ENCODE results near the gene BBX.
A peak's percentile ranks its signal among the peaks of the same experiment; 100 is the strongest.

The BBX gene

DNA sequence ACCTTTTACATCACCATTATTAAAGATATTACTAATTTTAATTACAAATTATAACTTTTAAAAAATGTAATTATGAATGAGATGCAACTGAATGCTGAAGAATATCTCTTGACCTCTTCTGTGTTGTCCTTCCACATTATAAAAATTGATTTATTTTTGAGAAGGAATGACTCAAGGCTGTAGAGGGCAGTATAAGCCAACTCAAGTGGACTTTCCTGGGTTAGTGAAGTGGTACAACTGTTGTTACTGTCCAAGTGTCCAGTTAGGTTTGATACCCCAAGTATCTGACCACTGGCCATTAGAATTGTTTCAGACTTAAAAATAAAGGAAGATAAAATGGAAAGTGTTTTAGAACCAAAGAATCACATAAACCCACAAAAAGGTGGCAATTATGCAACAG is 51.9 kb downstream of the BBX start:
- Histone ChIP-seq H3K9me3 (ENCODE audit: insufficient read depth, low read length, severe bottlenecking) (no peaks in the 10 kb centered on the region), H3K27ac (ENCODE audit: low read length) (no peak overlapping the region), H3K36me3 (ENCODE audit: insufficient read depth, low read length) (no peaks in the 10 kb centered on the region), H4K20me1 (ENCODE audit: insufficient read depth, low read length) (peaks cover 9% of the 10 kb centered on the region), H3K9ac (ENCODE audit: low read depth, low read length) (no peak overlapping the region), H3K27me3 (ENCODE audit: insufficient read depth, low read length, poor library complexity) (no peaks in the 10 kb centered on the region), H3K4me3 (ENCODE audit: low read depth in 1 of 2, low read length in 2 of 2) (no peak overlapping the region), H3K4me1 (ENCODE audit: insufficient read depth, low read length) (no peaks in the 10 kb centered on the region; the same call in 1 of the 2 replicates), H3K4me2 (ENCODE audit: insufficient read depth, low read length) (no peak overlapping the region), H2AFZ (ENCODE audit: low read depth, low read length) (no peak overlapping the region), H3K79me2 (ENCODE audit: insufficient read depth, low read length) (peaks cover 22% of the 10 kb centered on the region; the same call in 1 of the 2 replicates)
- ATAC-seq (ENCODE audit: insufficient read depth, low read depth) (0 out of 3 replicates have a peak, but pooled peaks have one; percentile 47), DNase-seq (no peak)
- TF ChIP-seq EZH2 (IDR thresholded peaks at IDR 0.05; ENCODE audit: borderline replicate concordance, low read depth, low read length, severe bottlenecking), result no peak
- TF ChIP-seq, protein P1, sequence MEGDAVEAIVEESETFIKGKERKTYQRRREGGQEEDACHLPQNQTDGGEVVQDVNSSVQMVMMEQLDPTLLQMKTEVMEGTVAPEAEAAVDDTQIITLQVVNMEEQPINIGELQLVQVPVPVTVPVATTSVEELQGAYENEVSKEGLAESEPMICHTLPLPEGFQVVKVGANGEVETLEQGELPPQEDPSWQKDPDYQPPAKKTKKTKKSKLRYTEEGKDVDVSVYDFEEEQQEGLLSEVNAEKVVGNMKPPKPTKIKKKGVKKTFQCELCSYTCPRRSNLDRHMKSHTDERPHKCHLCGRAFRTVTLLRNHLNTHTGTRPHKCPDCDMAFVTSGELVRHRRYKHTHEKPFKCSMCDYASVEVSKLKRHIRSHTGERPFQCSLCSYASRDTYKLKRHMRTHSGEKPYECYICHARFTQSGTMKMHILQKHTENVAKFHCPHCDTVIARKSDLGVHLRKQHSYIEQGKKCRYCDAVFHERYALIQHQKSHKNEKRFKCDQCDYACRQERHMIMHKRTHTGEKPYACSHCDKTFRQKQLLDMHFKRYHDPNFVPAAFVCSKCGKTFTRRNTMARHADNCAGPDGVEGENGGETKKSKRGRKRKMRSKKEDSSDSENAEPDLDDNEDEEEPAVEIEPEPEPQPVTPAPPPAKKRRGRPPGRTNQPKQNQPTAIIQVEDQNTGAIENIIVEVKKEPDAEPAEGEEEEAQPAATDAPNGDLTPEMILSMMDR (IDR thresholded peaks at IDR 0.05; ENCODE audit: borderline replicate concordance, extremely low read depth, low read length, poor library complexity, severe bottlenecking), result peak; percentile 50

DNA sequence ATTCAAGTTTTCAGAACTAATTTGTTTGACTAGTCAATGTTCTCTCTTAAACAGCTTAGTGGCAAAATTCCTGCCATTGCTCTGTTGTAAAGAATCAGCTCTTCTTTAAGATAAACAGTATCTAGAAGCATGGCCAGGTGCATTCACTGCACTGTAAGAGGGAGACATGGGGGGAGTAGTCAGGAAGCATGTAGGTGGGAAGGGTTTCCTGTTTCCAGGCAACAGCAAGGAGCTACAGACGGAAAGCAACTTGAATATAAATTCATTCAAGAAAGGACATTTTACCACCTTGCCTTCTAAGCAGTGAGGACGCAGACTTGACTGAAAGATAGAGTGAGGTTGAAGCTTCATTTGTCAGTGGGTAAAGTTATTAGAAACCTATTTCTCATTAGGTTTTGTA is 55.3 kb downstream of the BBX start:
- DNase-seq (no peak), ATAC-seq (ENCODE audit: insufficient read depth, low read depth) (peak; percentile 48; the same call in 1 of the 3 replicates)
- Histone ChIP-seq H3K9ac (ENCODE audit: low read depth, low read length) (no peak overlapping the region), H2AFZ (ENCODE audit: low read depth, low read length) (no peak overlapping the region), H3K79me2 (ENCODE audit: insufficient read depth, low read length) (peaks cover 18% of the 10 kb centered on the region; the same call in 1 of the 2 replicates), H4K20me1 (ENCODE audit: insufficient read depth, low read length) (no peaks in the 10 kb centered on the region; the same call in 1 of the 2 replicates), H3K27ac (ENCODE audit: low read length) (no peak overlapping the region), H3K4me2 (ENCODE audit: insufficient read depth, low read length) (no peak overlapping the region), H3K9me3 (ENCODE audit: insufficient read depth, low read length, severe bottlenecking) (no peaks in the 10 kb centered on the region), H3K4me1 (ENCODE audit: insufficient read depth, low read length) (no peaks in the 10 kb centered on the region; the same call in 1 of the 2 replicates), H3K4me3 (ENCODE audit: low read depth in 1 of 2, low read length in 2 of 2) (no peak overlapping the region), H3K27me3 (ENCODE audit: insufficient read depth, low read length, poor library complexity) (no peaks in the 10 kb centered on the region), H3K36me3 (ENCODE audit: insufficient read depth, low read length) (no peaks in the 10 kb centered on the region)
- TF ChIP-seq, protein P1 (IDR thresholded peaks at IDR 0.05; ENCODE audit: borderline replicate concordance, extremely low read depth, low read length, poor library complexity, severe bottlenecking), result no peak
- TF ChIP-seq EZH2 (IDR thresholded peaks at IDR 0.05; ENCODE audit: borderline replicate concordance, low read depth, low read length, severe bottlenecking), result no peak

DNA sequence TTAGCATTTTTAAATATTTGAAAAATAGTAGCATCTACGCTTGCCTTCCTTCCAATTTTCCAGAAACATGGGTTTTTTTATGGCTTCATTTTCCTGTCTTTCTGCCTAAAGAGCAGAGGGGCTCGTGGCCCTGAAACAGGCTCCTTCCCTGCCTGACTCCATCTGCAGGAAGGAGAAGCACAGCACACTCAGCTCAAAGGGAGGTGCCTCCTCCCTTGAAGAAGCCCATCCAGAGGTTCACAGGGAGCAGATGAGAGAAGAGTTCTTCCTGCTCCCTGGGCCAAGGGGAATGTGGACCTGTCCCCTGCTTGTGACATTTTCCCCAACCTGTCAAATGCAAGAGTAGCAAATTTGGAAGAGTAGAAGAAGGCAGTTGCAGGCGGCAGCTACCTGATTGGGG is 55.8 kb downstream of the BBX start:
- no peak for DNase-seq
- H3K27me3 ChIP-seq (ENCODE audit: insufficient read depth, low read length, poor library complexity), result no peaks in the 10 kb centered on the region
- TF ChIP-seq EZH2 (IDR thresholded peaks at IDR 0.05; ENCODE audit: borderline replicate concordance, low read depth, low read length, severe bottlenecking), result no peak
- TF ChIP-seq, protein P1 (IDR thresholded peaks at IDR 0.05; ENCODE audit: borderline replicate concordance, extremely low read depth, low read length, poor library complexity, severe bottlenecking), result peak; percentile 24
- ATAC-seq (ENCODE audit: insufficient read depth, low read depth), result no peak
- no peaks in the 10 kb centered on the region; the same call in 1 of the 2 replicates for H4K20me1 ChIP-seq (ENCODE audit: insufficient read depth, low read length)
- no peak overlapping the region for H3K4me2 ChIP-seq (ENCODE audit: insufficient read depth, low read length)
- H3K9ac ChIP-seq (ENCODE audit: low read depth, low read length), result no peak overlapping the region
- H3K36me3 ChIP-seq (ENCODE audit: insufficient read depth, low read length), result no peaks in the 10 kb centered on the region
- no peaks in the 10 kb centered on the region; the same call in 1 of the 2 replicates for H3K4me1 ChIP-seq (ENCODE audit: insufficient read depth, low read length)
- no peak overlapping the region for H3K4me3 ChIP-seq (ENCODE audit: low read depth in 1 of 2, low read length in 2 of 2)
- peak overlapping the region; percentile 51; the same call in 1 of the 2 replicates for H3K27ac ChIP-seq (ENCODE audit: low read length)
- no peak overlapping the region for H2AFZ ChIP-seq (ENCODE audit: low read depth, low read length)
- peaks cover 19% of the 10 kb centered on the region; the same call in 1 of the 2 replicates for H3K79me2 ChIP-seq (ENCODE audit: insufficient read depth, low read length)
- no peaks in the 10 kb centered on the region for H3K9me3 ChIP-seq (ENCODE audit: insufficient read depth, low read length, severe bottlenecking)

Measured in DND-41 (cell line).